D721Med (cell line): Measurements from ENCODE around the gene AQP1.

ENCODE experiments used
- DNase-seq: peaks from one replicate; pipeline ENCODE4 v3.0.0; 2011; ENCODE audit warnings: low spot score; ENCODE audit not compliant: insufficient read length
- FAIRE-seq: peaks from 2 replicates; lab custom pipeline; 2011; peaks lifted over from hg19 to GRCh38; lab: Jason Lieb, UNC
- CTCF ChIP-seq: IDR thresholded peaks from 2 replicates; pipeline ENCODE4 v1.5.1; 2012; ENCODE audit warnings: mild to moderate bottlenecking, control low read depth; ENCODE audit not compliant: insufficient read depth; ENCODE audit errors: missing control alignments

AQP1 gene

GRCh38 chr7:30937416-30937815 is 25.8 kb downstream of the AQP1 start:
- TF ChIP-seq CTCF = no peak
- DNase-seq (no peak), FAIRE-seq (no peak)

GRCh38 chr7:30938435-30939316 is 27.0 kb downstream of the AQP1 start:
- FAIRE-seq (no peak), DNase-seq (peak; percentile 72)
- TF ChIP-seq CTCF = peak; percentile 86

GRCh38 chr7:30941582-30942323 is 30.1 kb downstream of the AQP1 start:
- no peak for FAIRE-seq
- no peak for TF ChIP-seq CTCF
- DNase-seq = no peak

GRCh38 chr7:30950197-30950596 is 38.5 kb downstream of the AQP1 start:
- DNase-seq (no peak), FAIRE-seq (no peak)
- no peak for TF ChIP-seq CTCF

- FAIRE-seq (no peak), DNase-seq (no peak)
- TF ChIP-seq CTCF = no peak
Measured at GRCh38 chr7:30954914-30955313, 43.3 kb downstream of the AQP1 start.

GRCh38 chr7:30956704-30957103 is 45.1 kb downstream of the AQP1 start:
- no peak for TF ChIP-seq CTCF
- DNase-seq = no peak
- no peak for FAIRE-seq
